Lower lobe of right lung (tissue), 2 donors: ENCODE measurements around the gene SF3A2. TPM values are rescaled to one million over a fixed set of nuclear protein-coding genes. Genes with fewer than 3 reads are reported as not detected.

Experiments used
- ATAC-seq, 2 donors: fragments of 200-7000 bp; cut with Tn5 transposase; one replicate each; pipeline ENCODE4 v1.9.1; 2020 to 2022; ENCODE audit warnings: mild to moderate bottlenecking in 2 of 2, moderate library complexity in 2 of 2
- DNase-seq: peaks from one replicate; pipeline ENCODE4 v3.0.0-alpha.2; 2020
- H3K27ac ChIP-seq: fragments of 200-600 bp; one replicate; pipeline ENCODE4 v1.8.0; 2022
- H3K27me3 ChIP-seq: fragments of 200-600 bp; one replicate; pipeline ENCODE4 v1.8.0; 2022; ENCODE audit warnings: low read depth
- H3K36me3 ChIP-seq: fragments of 200-600 bp; one replicate; pipeline ENCODE4 v1.8.0; 2022; ENCODE audit warnings: mild to moderate bottlenecking
- H3K4me1 ChIP-seq: fragments of 200-600 bp; one replicate; pipeline ENCODE4 v1.8.0; 2022
- H3K4me3 ChIP-seq: fragments of 200-600 bp; one replicate; pipeline ENCODE4 v1.8.0; 2022; ENCODE audit warnings: mild to moderate bottlenecking
- H3K9me3 ChIP-seq: fragments of 200-600 bp; one replicate; pipeline ENCODE4 v1.8.0; 2022
- intact Hi-C: fragments of 100-400 bp; cut with DNase I; formaldehyde crosslinking; loops from one replicate; pipeline ENCODE4 v1.11.0; 2022
- total RNA-seq: library from RNA; stranded (reverse); fragmentation: NEBNext Ultra II Directional; extraction: Animal tissue kit (Norgen Biotek cat#: 25700); gene quantifications from one replicate; pipeline ENCODE4 v1.2.1, GENCODE V29; 2021
- TF ChIP-seq, protein P1 (sequence below): fragments of 200-600 bp; IDR thresholded peaks from one replicate; pipeline ENCODE4 v1.8.0; 2022; ENCODE audit warnings: antibody characterized with exemption, mild to moderate bottlenecking
- donor health status: DM: no; HTN: yes; CAD: no; lungs with severe emphysema.

The SF3A2 gene
- total RNA-seq, 1 donor from 2014 or later: 55.6 TPM

DNA sequence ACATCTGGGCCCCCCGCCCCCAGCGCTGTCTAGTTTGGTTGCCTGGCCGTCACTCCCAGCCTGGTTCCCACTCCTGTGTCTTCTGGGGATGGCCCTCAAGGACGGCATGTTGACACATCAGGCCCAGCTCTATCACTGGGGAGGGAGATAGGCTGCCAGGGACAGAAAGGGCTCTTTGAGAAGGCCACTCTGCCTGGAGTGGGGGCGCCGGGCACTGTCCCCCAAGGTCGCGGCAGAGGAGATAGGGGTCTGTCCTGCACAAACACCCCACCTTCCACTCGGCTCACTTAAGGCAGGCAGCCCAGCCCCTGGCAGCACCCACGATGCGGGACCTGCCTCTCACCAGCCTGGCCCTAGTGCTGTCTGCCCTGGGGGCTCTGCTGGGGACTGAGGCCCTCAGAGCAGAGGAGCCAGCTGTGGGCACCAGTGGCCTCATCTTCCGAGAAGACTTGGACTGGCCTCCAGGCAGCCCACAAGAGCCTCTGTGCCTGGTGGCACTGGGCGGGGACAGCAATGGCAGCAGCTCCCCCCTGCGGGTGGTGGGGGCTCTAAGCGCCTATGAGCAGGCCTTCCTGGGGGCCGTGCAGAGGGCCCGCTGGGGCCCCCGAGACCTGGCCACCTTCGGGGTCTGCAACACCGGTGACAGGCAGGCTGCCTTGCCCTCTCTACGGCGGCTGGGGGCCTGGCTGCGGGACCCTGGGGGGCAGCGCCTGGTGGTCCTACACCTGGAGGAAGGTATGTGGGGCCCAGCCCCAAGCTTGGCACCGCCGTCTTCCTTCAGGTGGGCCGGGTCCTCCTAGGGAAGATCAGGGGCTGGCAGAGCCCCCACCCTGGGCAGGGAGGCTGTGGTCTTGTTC, 12.6 kb downstream of the SF3A2 start, which contains the start of gene AMH:
Gene AMH (plus strand): TSS at position 314 of the 857 bp plus-strand sequence. CDS start 10 bp downstream, at position 324.
- ATAC-seq (no peak), DNase-seq (no peak)
- intact Hi-C loops: no loop called here
- Histone ChIP-seq H3K4me1 (peaks cover 43% of the 10 kb centered on the region), H3K27me3 (peaks cover 50% of the 10 kb centered on the region), H3K36me3 (peaks cover 45% of the 10 kb centered on the region), H3K9me3 (no peaks in the 10 kb centered on the region), H3K4me3 (no peak within 1 kb of the TSS), H3K27ac (no peak within 1 kb of the TSS)
- TF ChIP-seq, protein P1, sequence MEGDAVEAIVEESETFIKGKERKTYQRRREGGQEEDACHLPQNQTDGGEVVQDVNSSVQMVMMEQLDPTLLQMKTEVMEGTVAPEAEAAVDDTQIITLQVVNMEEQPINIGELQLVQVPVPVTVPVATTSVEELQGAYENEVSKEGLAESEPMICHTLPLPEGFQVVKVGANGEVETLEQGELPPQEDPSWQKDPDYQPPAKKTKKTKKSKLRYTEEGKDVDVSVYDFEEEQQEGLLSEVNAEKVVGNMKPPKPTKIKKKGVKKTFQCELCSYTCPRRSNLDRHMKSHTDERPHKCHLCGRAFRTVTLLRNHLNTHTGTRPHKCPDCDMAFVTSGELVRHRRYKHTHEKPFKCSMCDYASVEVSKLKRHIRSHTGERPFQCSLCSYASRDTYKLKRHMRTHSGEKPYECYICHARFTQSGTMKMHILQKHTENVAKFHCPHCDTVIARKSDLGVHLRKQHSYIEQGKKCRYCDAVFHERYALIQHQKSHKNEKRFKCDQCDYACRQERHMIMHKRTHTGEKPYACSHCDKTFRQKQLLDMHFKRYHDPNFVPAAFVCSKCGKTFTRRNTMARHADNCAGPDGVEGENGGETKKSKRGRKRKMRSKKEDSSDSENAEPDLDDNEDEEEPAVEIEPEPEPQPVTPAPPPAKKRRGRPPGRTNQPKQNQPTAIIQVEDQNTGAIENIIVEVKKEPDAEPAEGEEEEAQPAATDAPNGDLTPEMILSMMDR: no peak

DNA sequence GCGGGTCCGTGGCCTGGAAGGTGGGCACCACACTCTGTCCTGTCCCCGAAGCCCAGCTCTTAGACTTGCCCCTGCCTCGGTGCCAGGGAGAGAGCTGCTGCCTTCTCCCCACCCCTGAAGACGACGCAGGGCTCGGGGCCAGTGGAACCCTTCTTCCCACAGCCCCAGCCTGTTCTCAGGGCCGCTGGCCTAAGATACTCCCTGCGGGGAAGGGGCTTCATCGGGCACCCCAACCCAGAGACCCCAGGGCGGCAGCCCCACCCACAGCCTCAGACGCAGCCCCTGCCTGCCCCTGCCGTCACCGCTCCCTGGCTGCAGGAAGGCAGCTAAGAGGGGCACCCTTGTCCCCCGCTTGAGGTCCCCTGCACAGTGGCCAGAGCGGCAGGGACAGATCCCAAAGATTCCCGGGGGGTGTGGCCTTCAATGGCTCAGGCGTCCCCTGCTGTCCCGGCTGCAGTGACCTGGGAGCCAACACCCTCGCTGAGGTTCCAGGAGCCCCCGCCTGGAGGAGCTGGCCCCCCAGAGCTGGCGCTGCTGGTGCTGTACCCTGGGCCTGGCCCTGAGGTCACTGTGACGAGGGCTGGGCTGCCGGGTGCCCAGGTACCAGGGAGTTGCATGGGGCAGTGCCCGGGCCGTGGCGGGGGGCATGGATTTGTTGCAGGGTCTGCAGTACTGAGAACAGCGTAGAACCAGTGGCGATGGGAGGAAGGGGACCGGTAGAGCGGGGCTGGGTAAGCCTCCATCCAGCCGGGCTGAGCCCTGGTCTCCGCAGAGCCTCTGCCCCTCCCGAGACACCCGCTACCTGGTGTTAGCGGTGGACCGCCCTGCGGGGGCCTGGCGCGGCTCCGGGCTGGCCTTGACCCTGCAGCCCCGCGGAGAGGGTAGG, 13.5 kb downstream of the SF3A2 start:
- Histone ChIP-seq H3K27ac (no peak overlapping the region), H3K4me1 (peaks cover 43% of the 10 kb centered on the region), H3K9me3 (no peaks in the 10 kb centered on the region), H3K4me3 (no peak overlapping the region), H3K36me3 (peaks cover 36% of the 10 kb centered on the region), H3K27me3 (peaks cover 53% of the 10 kb centered on the region)
- TF ChIP-seq, protein P1: no peak
- no peak for DNase-seq
- intact Hi-C loops: no loop called here
- peak; percentile 3 for ATAC-seq

DNA sequence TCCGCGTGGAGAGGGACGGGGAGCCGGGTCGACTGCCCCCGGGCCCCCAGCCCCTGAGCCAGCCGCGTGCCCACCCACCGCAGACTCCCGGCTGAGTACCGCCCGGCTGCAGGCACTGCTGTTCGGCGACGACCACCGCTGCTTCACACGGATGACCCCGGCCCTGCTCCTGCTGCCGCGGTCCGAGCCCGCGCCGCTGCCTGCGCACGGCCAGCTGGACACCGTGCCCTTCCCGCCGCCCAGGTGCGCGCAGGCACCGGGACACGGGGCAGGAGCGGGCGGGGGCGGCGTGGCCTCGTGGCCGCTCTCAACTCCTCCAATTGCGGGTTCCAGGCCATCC, 14.1 kb downstream of the SF3A2 start:
- Histone ChIP-seq H3K4me3 (peak overlapping the region; percentile 25), H3K9me3 (no peaks in the 10 kb centered on the region), H3K36me3 (peaks cover 30% of the 10 kb centered on the region), H3K4me1 (peaks cover 43% of the 10 kb centered on the region), H3K27ac (no peak overlapping the region), H3K27me3 (peaks cover 53% of the 10 kb centered on the region)
- intact Hi-C loops: no loop called here
- no peak for ATAC-seq
- DNase-seq: no peak
- TF ChIP-seq, protein P1: no peak

- Histone ChIP-seq H3K4me1 (peaks cover 43% of the 10 kb centered on the region), H3K27ac (no peak overlapping the region), H3K9me3 (no peaks in the 10 kb centered on the region), H3K36me3 (peaks cover 24% of the 10 kb centered on the region), H3K27me3 (peaks cover 53% of the 10 kb centered on the region), H3K4me3 (peak overlapping the region; percentile 25)
- no peak for DNase-seq
- TF ChIP-seq, protein P1: no peak
- no peak for ATAC-seq
- intact Hi-C loops: no loop called here
Observed at GRCh38 chr19:2251106-2252054, 14.8 kb downstream of the SF3A2 start.
